ENCODE data around the gene CCR5AS.

- TF ChIP-seq CTCF (IDR thresholded peaks at IDR 0.05) (no peak), POLR2A (IDR thresholded peaks at IDR 0.05) (no peak)
Observed at GRCh38 chr3:46423588-46423987, 16.7 kb upstream of the CCR5AS start.

Measured in uterus (tissue), 2 donors.